DOHH2 (cell line): ENCODE measurements around the gene COL20A1.

Source experiments
- H3F3A ChIP-seq: fragments of 200-600 bp; sonication (generic), shearing (Covaris generic); 2 replicates; pipeline ENCODE4 v1.6.0; 2016; ENCODE audit warnings: antibody characterized with exemption, mild to moderate bottlenecking; ENCODE audit not compliant: control insufficient read depth, insufficient read depth
- H3K27ac ChIP-seq: fragments of 200-600 bp; sonication (generic); 2 replicates; pipeline ENCODE4 v1.5.1; 2014; ENCODE audit warnings: low read depth, mild to moderate bottlenecking, low read length, moderate library complexity
- H3K27me3 ChIP-seq: fragments of 200-600 bp; sonication (generic); 2 replicates; pipeline ENCODE4 v1.6.1; 2014; ENCODE audit warnings: mild to moderate bottlenecking, low read length, mixed read lengths; ENCODE audit not compliant: control insufficient read depth
- H3K36me3 ChIP-seq: fragments of 200-600 bp; sonication (generic); 2 replicates; pipeline ENCODE4 v1.6.1; 2014; ENCODE audit warnings: mild to moderate bottlenecking, low read length, moderate library complexity, mixed read lengths; ENCODE audit not compliant: control insufficient read depth
- H3K4me1 ChIP-seq: fragments of 200-600 bp; sonication (generic); 2 replicates; pipeline ENCODE4 v1.6.1; 2014; ENCODE audit warnings: mild to moderate bottlenecking, low read length, mixed read lengths; ENCODE audit not compliant: control insufficient read depth
- H3K4me2 ChIP-seq: fragments of 200-600 bp; sonication (generic); 2 replicates; pipeline ENCODE4 v1.6.0; 2014; ENCODE audit warnings: mild to moderate bottlenecking, low read length, moderate library complexity
- H3K4me3 ChIP-seq: fragments of 200-600 bp; sonication (generic); 2 replicates; pipeline ENCODE4 v1.5.1; 2014; ENCODE audit warnings: mild to moderate bottlenecking, low read length, mixed read lengths
- H3K79me2 ChIP-seq: fragments of 200-600 bp; sonication (generic); 2 replicates; pipeline ENCODE4 v1.6.1; 2014; ENCODE audit warnings: mild to moderate bottlenecking, low read length, mixed read lengths; ENCODE audit not compliant: control insufficient read depth
- H3K9me2 ChIP-seq: fragments of 200-600 bp; sonication (generic); replicated peaks from 2 replicates; pipeline ENCODE4 v1.6.1; 2014; ENCODE audit warnings: mild to moderate bottlenecking, low read length, mixed read lengths; ENCODE audit not compliant: control insufficient read depth
- H3K9me3 ChIP-seq: fragments of 200-600 bp; sonication (generic); 2 replicates; pipeline ENCODE4 v1.6.1; 2014; ENCODE audit warnings: antibody characterized with exemption, low read length, mixed read lengths; ENCODE audit not compliant: control insufficient read depth, insufficient read depth
- H4K20me1 ChIP-seq: fragments of 200-600 bp; sonication (generic); 2 replicates; pipeline ENCODE4 v1.6.0; 2014; ENCODE audit warnings: low read depth, mild to moderate bottlenecking, antibody characterized with exemption, low read length, moderate library complexity; ENCODE audit not compliant: control insufficient read depth, insufficient read depth
- CTCF ChIP-seq: fragments of 200-600 bp; sonication (generic); IDR thresholded peaks from one replicate; pipeline ENCODE4 v1.5.1; 2014; ENCODE audit warnings: antibody characterized with exemption, mild to moderate bottlenecking, low read depth, low read length; ENCODE audit not compliant: poor library complexity, severe bottlenecking
- EZH2phosphoT487 ChIP-seq: fragments of 200-600 bp; sonication (generic); IDR thresholded peaks from 2 replicates; pipeline ENCODE4 v1.6.1; 2017; ENCODE audit warnings: borderline replicate concordance, mild to moderate bottlenecking, antibody characterized with exemption, low read length, moderate library complexity, mixed read lengths

Gene COL20A1

GRCh38 chr20:63350597-63351325 lies 57.8 kb downstream of the COL20A1 start:
- Histone ChIP-seq H3F3A (no peaks in the 10 kb centered on the region), H3K79me2 (no peaks in the 10 kb centered on the region), H3K27ac (no peak overlapping the region), H3K4me1 (no peaks in the 10 kb centered on the region), H4K20me1 (no peaks in the 10 kb centered on the region), H3K27me3 (no peaks in the 10 kb centered on the region), H3K4me3 (no peak overlapping the region), H3K4me2 (no peak overlapping the region), H3K36me3 (no peaks in the 10 kb centered on the region), H3K9me3 (peaks cover 34% of the 10 kb centered on the region; the same call in 1 of the 2 replicates), H3K9me2 (no peaks in the 10 kb centered on the region)
- no peak for TF ChIP-seq CTCF
- no peak for TF ChIP-seq EZH2phosphoT487

- no peaks in the 10 kb centered on the region for H3K36me3 ChIP-seq
- H3F3A ChIP-seq, result no peaks in the 10 kb centered on the region
- H3K4me2 ChIP-seq, result no peak overlapping the region
- no peaks in the 10 kb centered on the region for H3K9me2 ChIP-seq
- no peaks in the 10 kb centered on the region for H4K20me1 ChIP-seq
- no peak overlapping the region for H3K4me3 ChIP-seq
- H3K4me1 ChIP-seq, result no peaks in the 10 kb centered on the region
- TF ChIP-seq EZH2phosphoT487 (no peak), CTCF (no peak)
- H3K27ac ChIP-seq, result no peak overlapping the region
- no peaks in the 10 kb centered on the region for H3K27me3 ChIP-seq
- peaks cover 35% of the 10 kb centered on the region; the same call in 1 of the 2 replicates for H3K9me3 ChIP-seq
- H3K79me2 ChIP-seq, result no peaks in the 10 kb centered on the region
Observed at GRCh38 chr20:63351326-63351700, 58.3 kb downstream of the COL20A1 start.

DNA sequence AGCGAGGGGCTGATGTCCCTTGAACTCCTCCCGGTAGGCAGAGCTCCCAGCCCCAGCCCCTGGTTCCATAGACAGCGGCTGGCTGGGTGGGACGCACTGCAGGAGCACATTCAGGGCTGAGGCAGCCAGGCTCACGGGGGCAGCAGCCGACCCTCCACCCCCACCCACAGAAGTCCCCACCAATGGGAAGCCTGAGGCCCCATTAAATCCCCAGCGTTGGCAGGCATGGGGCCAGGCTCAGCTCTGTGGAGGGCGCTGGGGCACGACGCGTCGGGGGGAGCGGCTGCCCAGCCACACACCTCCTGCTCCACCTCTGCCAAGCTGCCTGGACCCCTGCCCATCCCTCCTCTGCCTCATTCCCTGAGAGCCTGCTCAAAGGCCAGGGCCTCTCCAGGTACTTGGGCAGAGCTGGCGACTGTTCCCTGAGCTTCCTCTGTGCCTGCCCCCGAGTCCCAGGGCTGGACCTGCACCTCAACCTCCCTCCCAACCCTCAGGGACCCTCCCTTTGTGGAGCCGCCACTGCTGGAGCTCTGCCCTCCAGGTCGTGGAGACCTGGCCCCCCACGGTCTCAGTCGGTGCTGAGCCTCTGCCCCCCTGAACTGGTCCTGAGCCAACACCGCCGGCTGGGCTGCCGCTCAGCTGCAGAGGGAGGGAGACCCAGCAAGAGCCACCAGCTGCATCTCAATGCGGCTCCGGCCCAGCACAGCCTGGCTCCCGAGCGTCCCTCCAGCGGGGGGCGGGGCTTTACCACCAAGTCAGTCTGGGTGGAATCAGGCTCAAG lies 59.0 kb downstream of the COL20A1 start:
- Histone ChIP-seq H3K27me3 (no peaks in the 10 kb centered on the region), H3K27ac (no peak overlapping the region), H3K9me2 (no peaks in the 10 kb centered on the region), H3K79me2 (no peaks in the 10 kb centered on the region), H3K4me3 (no peak overlapping the region), H3K36me3 (no peaks in the 10 kb centered on the region), H3K9me3 (peaks cover 35% of the 10 kb centered on the region; the same call in 1 of the 2 replicates), H3K4me1 (no peaks in the 10 kb centered on the region), H4K20me1 (no peaks in the 10 kb centered on the region), H3K4me2 (no peak overlapping the region), H3F3A (no peaks in the 10 kb centered on the region)
- TF ChIP-seq CTCF (no peak), EZH2phosphoT487 (no peak)
